HepG2 (cell line): Measurements from ENCODE around the gene CDYL.

Source experiments
- BRD4 ChIP-seq: sonication (generic); formaldehyde crosslinking; IDR thresholded peaks from 2 replicates; pipeline ENCODE4 v1.4.0; 2020; ENCODE audit warnings: missing genetic modification reagents
- MAFF ChIP-seq: IDR thresholded peaks from 2 replicates; pipeline ENCODE4 v1.6.1; 2011; ENCODE audit warnings: low read depth, low read length, improper control_type of control experiment
- TF ChIP-seq, protein P1 (sequence below): sonication (generic); formaldehyde crosslinking; IDR thresholded peaks from 2 replicates; pipeline ENCODE4 v1.5.0; 2020; ENCODE audit warnings: mild to moderate bottlenecking, missing genetic modification reagents, moderate library complexity

GRCh38 chr6:4890191-4890590 is 114.0 kb downstream of the CDYL start:
- TF ChIP-seq, protein P1, sequence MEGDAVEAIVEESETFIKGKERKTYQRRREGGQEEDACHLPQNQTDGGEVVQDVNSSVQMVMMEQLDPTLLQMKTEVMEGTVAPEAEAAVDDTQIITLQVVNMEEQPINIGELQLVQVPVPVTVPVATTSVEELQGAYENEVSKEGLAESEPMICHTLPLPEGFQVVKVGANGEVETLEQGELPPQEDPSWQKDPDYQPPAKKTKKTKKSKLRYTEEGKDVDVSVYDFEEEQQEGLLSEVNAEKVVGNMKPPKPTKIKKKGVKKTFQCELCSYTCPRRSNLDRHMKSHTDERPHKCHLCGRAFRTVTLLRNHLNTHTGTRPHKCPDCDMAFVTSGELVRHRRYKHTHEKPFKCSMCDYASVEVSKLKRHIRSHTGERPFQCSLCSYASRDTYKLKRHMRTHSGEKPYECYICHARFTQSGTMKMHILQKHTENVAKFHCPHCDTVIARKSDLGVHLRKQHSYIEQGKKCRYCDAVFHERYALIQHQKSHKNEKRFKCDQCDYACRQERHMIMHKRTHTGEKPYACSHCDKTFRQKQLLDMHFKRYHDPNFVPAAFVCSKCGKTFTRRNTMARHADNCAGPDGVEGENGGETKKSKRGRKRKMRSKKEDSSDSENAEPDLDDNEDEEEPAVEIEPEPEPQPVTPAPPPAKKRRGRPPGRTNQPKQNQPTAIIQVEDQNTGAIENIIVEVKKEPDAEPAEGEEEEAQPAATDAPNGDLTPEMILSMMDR (CRISPR knock-in tag): no peak
- TF ChIP-seq BRD4 (CRISPR knock-in tag) (no peak), MAFF (no peak)
